Heart left ventricle (tissue), 16 donors: ENCODE results near the gene ATP5F1E. TPM values are rescaled to one million over a fixed set of nuclear protein-coding genes. Genes with fewer than 3 reads are reported as not detected.
A peak's percentile ranks its signal among the peaks of the same experiment; 100 is the strongest.

Experiments used
- ATAC-seq, 4 donors: fragments of 200-7000 bp; cut with Tn5 transposase; one replicate each; pipeline ENCODE4 v1.9.1; 2020 to 2022; ENCODE audit warnings: moderate library complexity in 4 of 4, mild to moderate bottlenecking in 3 of 4, moderate number of reproducible peaks in 1 of 4
- DNase-seq, 5 donors: peaks; one replicate each; pipeline ENCODE4 v3.0.0-alpha.2; 2020
- H3K27ac ChIP-seq, 12 donors: fragments of 200-600 bp; sonication (generic) in 4 of 12; one replicate each; pipeline versions ENCODE4 v1.5.0 to v1.8.0; 2016 to 2022; ENCODE audit warnings: mild to moderate bottlenecking in 2 of 12
- H3K27me3 ChIP-seq, 9 donors: fragments of 200-600 bp; sonication (generic) in 2 of 9; one replicate each; pipeline versions ENCODE4 v1.5.1 to v1.8.0; 2016 to 2022; ENCODE audit warnings: mild to moderate bottlenecking in 3 of 9
- H3K36me3 ChIP-seq, 9 donors: fragments of 200-600 bp; sonication (generic) in 2 of 9; one replicate each; pipeline versions ENCODE4 v1.5.0 to v1.8.0; 2018 to 2022; ENCODE audit warnings: mild to moderate bottlenecking in 2 of 9
- H3K4me1 ChIP-seq, 12 donors: fragments of 200-600 bp; sonication (generic) in 4 of 12; one replicate each; pipeline versions ENCODE4 v1.5.0 to v1.8.0; 2016 to 2022; ENCODE audit warnings: mild to moderate bottlenecking in 3 of 12
- H3K4me3 ChIP-seq, 12 donors: fragments of 200-600 bp; sonication (generic) in 4 of 12; one replicate each; pipeline versions ENCODE4 v1.5.0 to v1.8.0; 2017 to 2022; ENCODE audit warnings: mild to moderate bottlenecking in 9 of 12, moderate library complexity in 4 of 12
- H3K9me3 ChIP-seq, 12 donors: fragments of 200-600 bp; sonication (generic) in 4 of 12; one replicate each; pipeline versions ENCODE4 v1.5.0 to v1.8.0; 2016 to 2022; ENCODE audit warnings: mild to moderate bottlenecking in 1 of 12
- CTCF ChIP-seq, 12 donors: fragments of 200-600 bp; sonication (generic) in 4 of 12; IDR thresholded peaks; one replicate each; pipeline versions ENCODE4 v1.5.0 to v1.8.0; 2018 to 2022; ENCODE audit warnings: antibody characterized with exemption in 12 of 12, mild to moderate bottlenecking in 5 of 12
- POLR2A ChIP-seq, 2 donors: fragments of 450-650 bp; IDR thresholded peaks; one replicate each; pipeline ENCODE4 v1.6.1; 2017; ENCODE audit warnings: antibody characterized with exemption in 2 of 2, mild to moderate bottlenecking in 2 of 2, moderate library complexity in 2 of 2
- WGBS, 4 donors: extraction: QIAGEN DNeasy Blood & Tissue Kit in 2 of 4; methylation state at CpG; one replicate each; pipeline versions ENCODE4 v1.1.5 to v1.1.7; 2013 to 2018; 5-methylcytosine and 5-hydroxymethylcytosine counted together
- intact Hi-C, 10 donors: fragments of 100-400 bp; cut with DNase I; formaldehyde crosslinking; loops; one replicate each; pipeline versions ENCODE4 v1.11.1 to v1.14.2; 2022
- polyA plus RNA-seq, 2 donors: library from polyadenylated mRNA; stranded (reverse); fragments of 200-250 nt; gene quantifications; one replicate each; pipeline ENCODE4 v1.2.3, GENCODE V29; 2013
- total RNA-seq, 9 donors: library from RNA; depleted of rRNA in 2 of 9; stranded (reverse); fragments of >200 nt in 2 of 9; fragmentation: NEBNext Ultra II Directional in 3 of 9; extraction: Animal tissue kit (Norgen Biotek cat#: 25700) in 3 of 9; gene quantifications; one replicate each; pipeline versions ENCODE4 v1.1.0 to v1.2.4, GENCODE V29; 2016 to 2023
- donor health status: ischemic (EF 13 %, LVEDD 7.1; RV severe dilation, severe dysfunction).
- donor health status: healthy with polysubstance abuse.
- donor health status: DM: no; HTN: yes; CAD: no.
- donor health status: DM: no; HTN: no; CAD: no.
- donor health status: ischemic (EF 25% LVEDD 6.9; RV normal size, moderate dysfunction).
- donor health status: ischemic (EF 25% LVEDD 5.7; RV mildly dilated, moderate dysfunction).
- donor health status: healthy.
- donor health status: DM: yes; HTN: yes; CAD: no.
- donor health status: ischemic (EF 35%, LVEDD 5.7; RV mildly dilated, moderate dysfunction).
- donor health status: nonischemic (EF 11% LVEDD 7.7; RV severe dilation, severe dysfunction).
- donor health status: DM: yes; HTN: yes; CAD: no.
- donor health status: PGD.
- donor health status: ischemic (EF 29% LVEDD 5.4; RV normal size, mild dysfunction).
- donor health status: nonischemic (EF 23%, LVEDD 6.1; RV moderate dilation, normal function).

The ATP5F1E gene
- total and polyA plus RNA-seq, 11 donors: 38.5 to 153 (median 116) TPM

- H3K4me1 ChIP-seq: peaks cover 0 to 46% (median 22%) of the 10 kb centered on the region in 12 donors
- ATAC-seq (no peak), DNase-seq (no peak)
- intact Hi-C loops: loop anchor here in 1 of 10 donors (2.0 kb wide), 1 partner anchor 15 kb away; no protein-coding TSS in a partner anchor
- H3K36me3 ChIP-seq: peaks cover 0 to 7% (median 0%) of the 10 kb centered on the region in 9 donors
- TF ChIP-seq CTCF (IDR thresholded peaks at IDR 0.05) (no peak), POLR2A (IDR thresholded peaks at IDR 0.05) (no peak)
- H3K4me3 ChIP-seq: no peak overlapping the region
- peak overlapping the region in 1 of 12 donors; percentile 29 for H3K27ac ChIP-seq
- WGBS, 4 donors: 80 to 85% (median 83%) methylated on average over 15 to 16 of the region's 16 CpGs
- no peaks in the 10 kb centered on the region for H3K9me3 ChIP-seq
- no peaks in the 10 kb centered on the region for H3K27me3 ChIP-seq
These were observed 16.1 kb downstream of the ATP5F1E start for GRCh38 chr20:59015812-59016711.

- Histone ChIP-seq H3K4me1 (peaks cover 0 to 52% (median 28%) of the 10 kb centered on the region in 12 donors), H3K4me3 (no peak overlapping the region), H3K36me3 (peaks cover 0 to 7% (median 0%) of the 10 kb centered on the region in 9 donors), H3K9me3 (no peaks in the 10 kb centered on the region), H3K27ac (peak overlapping the region in 2 of 12 donors; percentile 34 to 72), H3K27me3 (no peaks in the 10 kb centered on the region)
- DNase-seq (no peak), ATAC-seq (no peak)
- intact Hi-C loops: no loop called here
- 90 to 94% (median 92%) methylated on average over 16 of the region's 16 CpGs for WGBS, 4 donors
- TF ChIP-seq CTCF (IDR thresholded peaks at IDR 0.05): no peak
- no peak for TF ChIP-seq POLR2A (IDR thresholded peaks at IDR 0.05)
These were observed 16.7 kb downstream of the ATP5F1E start for GRCh38 chr20:59015411-59015810.

GRCh38 chr20:59014680-59015389, 17.3 kb downstream of the ATP5F1E start:
- no peaks in the 10 kb centered on the region for H3K27me3 ChIP-seq
- H3K4me1 ChIP-seq: peaks cover 0 to 58% (median 31%) of the 10 kb centered on the region in 12 donors
- WGBS, 4 donors: 63 to 72% (median 66%) methylated on average over 15 to 17 of the region's 17 CpGs
- DNase-seq (peak in 1 of 5 donors; percentile 46), ATAC-seq (peak in 3 of 4 donors; percentile 22 to 62 (median 61))
- no peak for TF ChIP-seq POLR2A (IDR thresholded peaks at IDR 0.05)
- no peak for TF ChIP-seq CTCF (IDR thresholded peaks at IDR 0.05)
- H3K4me3 ChIP-seq: no peak overlapping the region
- no peaks in the 10 kb centered on the region for H3K9me3 ChIP-seq
- H3K27ac ChIP-seq: peak overlapping the region in 6 of 12 donors; percentile 4 to 72 (median 32)
- peaks cover 0 to 2% (median 0%) of the 10 kb centered on the region in 9 donors for H3K36me3 ChIP-seq
- intact Hi-C loops: no loop called here
